H1 (cell line): ENCODE data around the gene GRIN3A.

Source experiments
- CEBPB ChIP-seq: IDR thresholded peaks from 2 replicates; pipeline ENCODE4 v1.6.1; 2012; ENCODE audit warnings: low read depth, low read length
- CREB1 ChIP-seq: IDR thresholded peaks from 2 replicates; pipeline ENCODE4 v1.6.1; 2012; ENCODE audit warnings: inconsistent platforms
- EZH2 ChIP-seq: fragments of 200-600 bp; sonication (generic); IDR thresholded peaks from 2 replicates; pipeline ENCODE4 v1.7.1; 2012; ENCODE audit warnings: low read depth, mild to moderate bottlenecking, moderate library complexity, low read length, inconsistent platforms; ENCODE audit not compliant: severe bottlenecking
- GABPA ChIP-seq: IDR thresholded peaks from 2 replicates; pipeline ENCODE4 v1.6.1; 2011; ENCODE audit warnings: mild to moderate bottlenecking, low read length, moderate library complexity, borderline replicate concordance; ENCODE audit not compliant: insufficient read depth
- KDM1A ChIP-seq: fragments of 200-600, 300-600 bp; sonication (generic); IDR thresholded peaks from 2 replicates; pipeline ENCODE4 v1.7.1; 2016; ENCODE audit warnings: mild to moderate bottlenecking, low read length, borderline replicate concordance
- POLR2AphosphoS5 ChIP-seq: IDR thresholded peaks from 2 replicates; pipeline ENCODE4 v1.6.1; 2011; ENCODE audit warnings: low read depth, low read length
- RAD21 ChIP-seq, 2 experiments: IDR thresholded peaks in 1 of 2; conservative IDR thresholded peaks in 1 of 2; 2 replicates each; pipeline ENCODE4 v1.6.1; 2011; ENCODE audit warnings: low read depth in 2 of 2, low read length in 2 of 2, improper control_type of control experiment in 1 of 2, inconsistent platforms in 1 of 2, mild to moderate bottlenecking in 1 of 2, moderate library complexity in 1 of 2
- SP2 ChIP-seq: IDR thresholded peaks from 2 replicates; pipeline ENCODE4 v1.6.1; 2012; ENCODE audit warnings: mild to moderate bottlenecking, low read length, inconsistent platforms
- TCF12 ChIP-seq: IDR thresholded peaks from 2 replicates; pipeline ENCODE4 v1.6.1; 2011; ENCODE audit warnings: low read depth, mild to moderate bottlenecking, low read length
- TF ChIP-seq, protein P1 (sequence below), 3 experiments: IDR thresholded peaks; 1 replicate in 2 of 3; 2 replicates in 1 of 3; pipeline versions ENCODE4 v1.5.1 to v1.6.1; 2011; ENCODE audit warnings: low read length in 3 of 3, mild to moderate bottlenecking in 3 of 3, inconsistent platforms in 2 of 3, low read depth in 1 of 3, moderate library complexity in 1 of 3; ENCODE audit not compliant: insufficient read depth in 1 of 3; ENCODE audit errors: control extremely low read depth in 1 of 3
- TF ChIP-seq, protein P2 (sequence below): IDR thresholded peaks from 2 replicates; pipeline ENCODE4 v1.6.1; 2012; ENCODE audit warnings: low read length, inconsistent platforms
- TF ChIP-seq, protein P3 (sequence below): IDR thresholded peaks from 2 replicates; pipeline ENCODE4 v1.6.1; 2011; ENCODE audit warnings: low read length, improper control_type of control experiment

DNA sequence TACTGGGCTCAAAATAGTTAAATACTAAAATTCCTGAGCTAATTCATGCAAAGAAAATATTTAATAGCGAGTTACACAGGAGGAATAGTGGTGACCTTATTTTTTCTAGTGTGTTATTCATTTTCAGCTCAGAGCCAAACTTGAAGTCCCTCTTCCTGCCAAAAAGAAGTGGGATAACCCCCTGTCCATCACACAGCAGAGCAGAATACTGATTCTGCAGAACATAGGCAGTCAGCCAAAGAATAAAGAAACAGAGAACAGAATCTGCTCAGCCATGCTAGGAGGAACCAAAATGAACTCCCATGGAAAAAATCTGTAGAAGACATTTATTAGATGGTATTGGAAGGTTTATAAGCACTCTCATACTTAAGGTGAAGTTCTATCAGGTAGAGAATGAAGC lies 49.4 kb upstream of the GRIN3A start:
- TF ChIP-seq, protein P1, sequence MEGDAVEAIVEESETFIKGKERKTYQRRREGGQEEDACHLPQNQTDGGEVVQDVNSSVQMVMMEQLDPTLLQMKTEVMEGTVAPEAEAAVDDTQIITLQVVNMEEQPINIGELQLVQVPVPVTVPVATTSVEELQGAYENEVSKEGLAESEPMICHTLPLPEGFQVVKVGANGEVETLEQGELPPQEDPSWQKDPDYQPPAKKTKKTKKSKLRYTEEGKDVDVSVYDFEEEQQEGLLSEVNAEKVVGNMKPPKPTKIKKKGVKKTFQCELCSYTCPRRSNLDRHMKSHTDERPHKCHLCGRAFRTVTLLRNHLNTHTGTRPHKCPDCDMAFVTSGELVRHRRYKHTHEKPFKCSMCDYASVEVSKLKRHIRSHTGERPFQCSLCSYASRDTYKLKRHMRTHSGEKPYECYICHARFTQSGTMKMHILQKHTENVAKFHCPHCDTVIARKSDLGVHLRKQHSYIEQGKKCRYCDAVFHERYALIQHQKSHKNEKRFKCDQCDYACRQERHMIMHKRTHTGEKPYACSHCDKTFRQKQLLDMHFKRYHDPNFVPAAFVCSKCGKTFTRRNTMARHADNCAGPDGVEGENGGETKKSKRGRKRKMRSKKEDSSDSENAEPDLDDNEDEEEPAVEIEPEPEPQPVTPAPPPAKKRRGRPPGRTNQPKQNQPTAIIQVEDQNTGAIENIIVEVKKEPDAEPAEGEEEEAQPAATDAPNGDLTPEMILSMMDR (IDR thresholded peaks at IDR 0.05; ENCODE audit: control extremely low read depth in 1 of 3, insufficient read depth in 1 of 3, low read depth in 1 of 3, low read length in 3 of 3), result no peak
- no peak for TF ChIP-seq GABPA
- TF ChIP-seq TCF12, result no peak
- no peak for TF ChIP-seq SP2
- TF ChIP-seq CEBPB, result no peak
- no peak for TF ChIP-seq POLR2AphosphoS5
- no peak for TF ChIP-seq KDM1A
- no peak for TF ChIP-seq EZH2
- TF ChIP-seq, protein P2, sequence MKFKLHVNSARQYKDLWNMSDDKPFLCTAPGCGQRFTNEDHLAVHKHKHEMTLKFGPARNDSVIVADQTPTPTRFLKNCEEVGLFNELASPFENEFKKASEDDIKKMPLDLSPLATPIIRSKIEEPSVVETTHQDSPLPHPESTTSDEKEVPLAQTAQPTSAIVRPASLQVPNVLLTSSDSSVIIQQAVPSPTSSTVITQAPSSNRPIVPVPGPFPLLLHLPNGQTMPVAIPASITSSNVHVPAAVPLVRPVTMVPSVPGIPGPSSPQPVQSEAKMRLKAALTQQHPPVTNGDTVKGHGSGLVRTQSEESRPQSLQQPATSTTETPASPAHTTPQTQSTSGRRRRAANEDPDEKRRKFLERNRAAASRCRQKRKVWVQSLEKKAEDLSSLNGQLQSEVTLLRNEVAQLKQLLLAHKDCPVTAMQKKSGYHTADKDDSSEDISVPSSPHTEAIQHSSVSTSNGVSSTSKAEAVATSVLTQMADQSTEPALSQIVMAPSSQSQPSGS, result no peak
- TF ChIP-seq CREB1, result no peak
- no peak for TF ChIP-seq RAD21 (IDR thresholded peaks at IDR 0.05 in 1 of 2, conservative IDR thresholded peaks at IDR 0.05 in 1 of 2; ENCODE audit: low read depth in 2 of 2, low read length in 2 of 2)
- TF ChIP-seq, protein P3, sequence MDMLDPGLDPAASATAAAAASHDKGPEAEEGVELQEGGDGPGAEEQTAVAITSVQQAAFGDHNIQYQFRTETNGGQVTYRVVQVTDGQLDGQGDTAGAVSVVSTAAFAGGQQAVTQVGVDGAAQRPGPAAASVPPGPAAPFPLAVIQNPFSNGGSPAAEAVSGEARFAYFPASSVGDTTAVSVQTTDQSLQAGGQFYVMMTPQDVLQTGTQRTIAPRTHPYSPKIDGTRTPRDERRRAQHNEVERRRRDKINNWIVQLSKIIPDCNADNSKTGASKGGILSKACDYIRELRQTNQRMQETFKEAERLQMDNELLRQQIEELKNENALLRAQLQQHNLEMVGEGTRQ, result no peak
